PC-3 (cell line): Measurements from ENCODE around the gene IBTK. TPM values are rescaled to one million over a fixed set of nuclear protein-coding genes. Genes with fewer than 3 reads are reported as not detected.

Experiments
- ATAC-seq: fragments of 200-7000 bp; cut with Tn5 transposase; 2 replicates; pipeline ENCODE4 v1.9.1; 2020; ENCODE audit warnings: mild to moderate bottlenecking, moderate library complexity
- BruUV-seq: library from RNA; stranded (reverse); fragments of 400-500 nt; replicated peaks from 2 replicates; lab custom pipeline; 2021; lab: Mats Ljungman, UMichigan
- CTCF ChIA-PET: fragments of 300-600 bp; sonication (Branson Sonifier 250); formaldehyde crosslinking; loops from one replicate; lab custom pipeline; 2022; ENCODE audit warnings: antibody characterized with exemption; lab: Charles Lee
- POLR2A ChIA-PET: fragments of 300-600 bp; sonication (Branson Sonifier 250); formaldehyde crosslinking; loops from one replicate; lab custom pipeline; 2022; ENCODE audit warnings: antibody characterized with exemption; ENCODE audit not compliant: unreplicated experiment; lab: Charles Lee
- DNase-seq: peaks from one replicate; pipeline ENCODE4 v3.0.0-alpha.2; 2015
- H2AFZ ChIP-seq: fragments of 300-600 bp; sonication (generic); 2 replicates; pipeline ENCODE4 v1.6.0; 2016; ENCODE audit warnings: antibody characterized with exemption, low read length
- H3F3A ChIP-seq: fragments of 300-600 bp; sonication (generic); one replicate; pipeline ENCODE4 v1.6.0; 2017; ENCODE audit warnings: antibody characterized with exemption, low read length, control low read depth, mild to moderate bottlenecking; ENCODE audit not compliant: unreplicated experiment
- H3K27ac ChIP-seq: fragments of 300-600 bp; sonication (generic); 2 replicates; pipeline ENCODE4 v1.5.1; 2016; ENCODE audit warnings: mild to moderate bottlenecking, low read length
- H3K27me3 ChIP-seq: fragments of 300-600 bp; sonication (generic); 2 replicates; pipeline ENCODE4 v1.6.1; 2016; ENCODE audit warnings: low read length, mixed read lengths
- H3K36me3 ChIP-seq: fragments of 300-600 bp; sonication (generic); 2 replicates; pipeline ENCODE4 v1.6.1; 2016; ENCODE audit warnings: low read depth, mixed run types, low read length, mixed read lengths
- H3K4me1 ChIP-seq: fragments of 300-600 bp; sonication (generic); 2 replicates; pipeline ENCODE4 v1.5.1; 2016; ENCODE audit warnings: low read length; ENCODE audit not compliant: insufficient read depth
- H3K4me2 ChIP-seq: fragments of 300-600 bp; sonication (generic); 2 replicates; pipeline ENCODE4 v1.6.0; 2016; ENCODE audit warnings: low read length
- H3K4me3 ChIP-seq: fragments of 300-600 bp; sonication (generic); 2 replicates; pipeline ENCODE4 v1.5.1; 2016; ENCODE audit warnings: mild to moderate bottlenecking, low read length, mixed read lengths
- H3K79me2 ChIP-seq: fragments of 300-600 bp; sonication (generic); 2 replicates; pipeline ENCODE4 v1.6.1; 2017; ENCODE audit warnings: low read length, mixed read lengths
- H3K9ac ChIP-seq: fragments of 300-600 bp; sonication (generic); 2 replicates; pipeline ENCODE4 v1.6.0; 2016; ENCODE audit warnings: mild to moderate bottlenecking, low read length
- H3K9me2 ChIP-seq: fragments of 300-600 bp; sonication (generic); replicated peaks from 2 replicates; pipeline ENCODE4 v1.6.1; 2016; ENCODE audit warnings: mixed run types, low read length, mixed read lengths
- H3K9me3 ChIP-seq: fragments of 300-600 bp; sonication (generic); 2 replicates; pipeline ENCODE4 v1.6.1; 2016; ENCODE audit warnings: low read length, mixed read lengths
- H4K20me1 ChIP-seq: fragments of 300-600 bp; sonication (generic); 2 replicates; pipeline ENCODE4 v1.6.1; 2016; ENCODE audit warnings: low read length, mixed read lengths
- EZH2 ChIP-seq: fragments of 300-600 bp; sonication (generic); IDR thresholded peaks from one replicate; pipeline ENCODE4 v1.6.1; 2017; ENCODE audit warnings: antibody characterized with exemption, mild to moderate bottlenecking, low read length; ENCODE audit not compliant: unreplicated experiment
- EZH2phosphoT487 ChIP-seq: fragments of 300-600 bp; sonication (generic); IDR thresholded peaks from 2 replicates; pipeline ENCODE4 v1.6.1; 2018; ENCODE audit warnings: mild to moderate bottlenecking, antibody characterized with exemption, low read length, borderline replicate concordance
- intact Hi-C: fragments of 100-400 bp; cut with micrococcal nuclease; formaldehyde crosslinking; loops from 2 replicates; pipeline ENCODE4 v1.9.0; 2023
- total RNA-seq: library from RNA; depleted of rRNA; stranded (reverse); fragments of >200 nt; gene quantifications from 2 replicates; pipeline ENCODE4 v1.2.3, GENCODE V29; 2014; rRNA removed
- TF ChIP-seq, protein P1 (sequence below): fragments of 300-600 bp; sonication (generic); conservative IDR thresholded peaks from 2 replicates; pipeline ENCODE4 v1.5.1; 2017; ENCODE audit warnings: antibody characterized with exemption, low read depth, mild to moderate bottlenecking, low read length

IBTK gene
- total RNA-seq, 1 experiment from 2014 or later: 17.2 TPM

DNA sequence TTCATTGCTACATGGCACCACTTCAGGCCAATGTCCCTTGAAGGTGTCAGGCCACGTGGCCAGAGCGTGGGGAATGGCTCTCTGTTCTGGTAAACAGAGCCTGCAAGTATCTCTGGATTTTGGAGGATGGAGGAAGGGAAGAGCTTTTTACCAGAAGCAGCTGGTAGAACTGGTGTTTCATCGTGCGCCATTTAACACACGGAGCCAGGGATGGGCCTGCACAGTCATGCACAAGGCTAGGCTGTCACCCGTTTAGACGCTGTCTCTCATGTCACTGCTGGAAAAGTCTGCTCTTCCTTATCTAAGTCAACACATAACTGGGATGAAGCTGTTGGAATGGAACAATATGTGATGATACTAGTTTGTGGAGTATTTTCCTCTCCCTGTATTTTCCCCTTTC, 123.9 kb downstream of the IBTK start:
- H3K36me3 ChIP-seq: no peaks in the 10 kb centered on the region
- H3K9me3 ChIP-seq: no peaks in the 10 kb centered on the region
- no peaks in the 10 kb centered on the region for H4K20me1 ChIP-seq
- DNase-seq (no peak), ATAC-seq (no peak)
- ChIA-PET CTCF (no interaction called here), POLR2A (no interaction called here)
- intact Hi-C loops: no loop called here
- no peak overlapping the region for H2AFZ ChIP-seq
- no TSS peak for BruUV-seq
- H3F3A ChIP-seq: no peaks in the 10 kb centered on the region
- no peak overlapping the region for H3K9ac ChIP-seq
- H3K79me2 ChIP-seq: no peaks in the 10 kb centered on the region
- no peaks in the 10 kb centered on the region for H3K27me3 ChIP-seq
- no peaks in the 10 kb centered on the region for H3K4me1 ChIP-seq
- no peaks in the 10 kb centered on the region for H3K9me2 ChIP-seq
- H3K4me2 ChIP-seq: no peak overlapping the region
- no peak overlapping the region for H3K27ac ChIP-seq
- TF ChIP-seq EZH2 (no peak), EZH2phosphoT487 (no peak)
- TF ChIP-seq, protein P1, sequence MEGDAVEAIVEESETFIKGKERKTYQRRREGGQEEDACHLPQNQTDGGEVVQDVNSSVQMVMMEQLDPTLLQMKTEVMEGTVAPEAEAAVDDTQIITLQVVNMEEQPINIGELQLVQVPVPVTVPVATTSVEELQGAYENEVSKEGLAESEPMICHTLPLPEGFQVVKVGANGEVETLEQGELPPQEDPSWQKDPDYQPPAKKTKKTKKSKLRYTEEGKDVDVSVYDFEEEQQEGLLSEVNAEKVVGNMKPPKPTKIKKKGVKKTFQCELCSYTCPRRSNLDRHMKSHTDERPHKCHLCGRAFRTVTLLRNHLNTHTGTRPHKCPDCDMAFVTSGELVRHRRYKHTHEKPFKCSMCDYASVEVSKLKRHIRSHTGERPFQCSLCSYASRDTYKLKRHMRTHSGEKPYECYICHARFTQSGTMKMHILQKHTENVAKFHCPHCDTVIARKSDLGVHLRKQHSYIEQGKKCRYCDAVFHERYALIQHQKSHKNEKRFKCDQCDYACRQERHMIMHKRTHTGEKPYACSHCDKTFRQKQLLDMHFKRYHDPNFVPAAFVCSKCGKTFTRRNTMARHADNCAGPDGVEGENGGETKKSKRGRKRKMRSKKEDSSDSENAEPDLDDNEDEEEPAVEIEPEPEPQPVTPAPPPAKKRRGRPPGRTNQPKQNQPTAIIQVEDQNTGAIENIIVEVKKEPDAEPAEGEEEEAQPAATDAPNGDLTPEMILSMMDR: no peak
- no peak overlapping the region for H3K4me3 ChIP-seq

Other genes with a start within 250 kb of the IBTK start
- 43.0 and 49.6 TPM in 2 replicates for gene TPBG, start 116.1 kb upstream of the IBTK start, total RNA-seq